Duodenal mucosa (tissue), 2 donors: ENCODE measurements around the gene KCTD3.

ENCODE experiments used
- H3K27ac ChIP-seq: one replicate; pipeline ENCODE4 v1.7.0; 2013; ENCODE audit warnings: low read depth, low read length
- H3K27me3 ChIP-seq, 2 donors: one replicate each; pipeline ENCODE4 v1.7.0; 2013; ENCODE audit warnings: low read length in 2 of 2, control low read depth in 1 of 2; ENCODE audit not compliant: insufficient read depth in 2 of 2, control insufficient read depth in 1 of 2
- H3K36me3 ChIP-seq, 2 donors: one replicate each; pipeline ENCODE4 v1.7.0; 2013; ENCODE audit warnings: low read length in 2 of 2, control low read depth in 1 of 2; ENCODE audit not compliant: insufficient read depth in 2 of 2, control insufficient read depth in 1 of 2
- H3K4me1 ChIP-seq, 2 donors: one replicate each; pipeline ENCODE4 v1.7.0; 2013; ENCODE audit warnings: low read length in 2 of 2, control low read depth in 1 of 2; ENCODE audit not compliant: insufficient read depth in 2 of 2, control insufficient read depth in 1 of 2
- H3K4me3 ChIP-seq, 2 donors: one replicate each; pipeline ENCODE4 v1.7.0; 2013; ENCODE audit warnings: low read length in 2 of 2, low read depth in 1 of 2
- H3K9ac ChIP-seq, 2 donors: one replicate each; pipeline ENCODE4 v1.7.0; 2013; ENCODE audit warnings: low read length in 2 of 2, low read depth in 1 of 2
- H3K9me3 ChIP-seq, 2 donors: one replicate each; pipeline ENCODE4 v1.7.0; 2013; ENCODE audit warnings: low read length in 2 of 2, control low read depth in 1 of 2; ENCODE audit not compliant: control insufficient read depth in 1 of 2

The KCTD3 gene

DNA sequence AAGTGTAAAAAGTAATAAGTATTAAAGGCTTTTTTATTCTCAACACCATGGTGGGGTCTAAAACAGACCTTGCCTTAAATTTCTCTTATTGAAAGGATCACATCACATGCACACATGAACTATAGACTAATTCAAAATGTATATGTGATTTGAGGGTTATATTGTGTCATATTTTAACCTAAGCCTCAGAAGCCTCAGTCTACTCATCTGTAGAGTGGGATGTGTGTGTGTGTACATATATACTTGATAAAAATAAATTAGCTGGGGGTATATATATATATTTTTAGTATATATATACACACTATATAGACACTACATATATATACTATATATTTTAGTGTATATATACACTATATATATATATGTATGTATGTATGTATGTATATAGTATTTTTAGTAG, 58.8 kb downstream of the KCTD3 start:
- no peak overlapping the region for H3K9ac ChIP-seq
- H3K27me3 ChIP-seq, result no peaks in the 10 kb centered on the region

GRCh38 chr1:215631040-215631439, 63.9 kb downstream of the KCTD3 start:
- no peak overlapping the region for H3K27ac ChIP-seq
- H3K9me3 ChIP-seq, result no peaks in the 10 kb centered on the region
- H3K4me1 ChIP-seq, result peaks cover 2 to 14% of the 10 kb centered on the region in 2 donors
- H3K4me3 ChIP-seq, result no peak overlapping the region
- no peaks in the 10 kb centered on the region for H3K36me3 ChIP-seq
- no peak overlapping the region for H3K9ac ChIP-seq
- H3K27me3 ChIP-seq, result no peaks in the 10 kb centered on the region

More for the DNA sequence above, 58.8 kb downstream of the KCTD3 start:
- no peaks in the 10 kb centered on the region for H3K4me1 ChIP-seq
- no peak overlapping the region for H3K4me3 ChIP-seq
- H3K27ac ChIP-seq, result no peak overlapping the region
- no peaks in the 10 kb centered on the region for H3K9me3 ChIP-seq
- H3K36me3 ChIP-seq, result peaks cover 3 to 4% of the 10 kb centered on the region in 2 donors

- Histone ChIP-seq H3K27ac (no peak overlapping the region), H3K4me3 (no peak overlapping the region), H3K9me3 (no peaks in the 10 kb centered on the region), H3K4me1 (peaks cover 5 to 16% of the 10 kb centered on the region in 2 donors), H3K9ac (no peak overlapping the region), H3K27me3 (no peaks in the 10 kb centered on the region), H3K36me3 (no peaks in the 10 kb centered on the region)
These were observed 64.4 kb downstream of the KCTD3 start for GRCh38 chr1:215631489-215631888.

DNA sequence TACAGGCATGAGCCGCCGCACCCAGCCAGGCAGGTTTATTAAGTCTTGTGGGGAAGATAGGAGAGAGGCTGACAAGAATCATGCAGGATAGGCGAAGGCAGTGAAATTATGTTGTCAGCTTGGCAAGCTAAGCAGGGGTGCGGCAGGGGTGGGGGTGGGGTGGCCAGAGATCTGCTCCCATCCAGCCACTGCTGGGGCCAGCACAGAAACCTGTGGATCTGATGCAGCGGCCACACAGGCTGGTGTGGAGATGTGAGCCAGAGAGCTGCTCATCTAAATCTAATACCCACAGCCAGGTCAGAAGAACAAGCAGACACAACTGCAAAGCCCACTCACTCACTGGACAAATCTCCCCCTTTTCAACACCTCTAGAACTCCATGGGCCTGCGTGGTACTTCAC, 68.7 kb downstream of the KCTD3 start:
- no peak overlapping the region for H3K9ac ChIP-seq
- H3K4me1 ChIP-seq, result peaks cover 15 to 30% of the 10 kb centered on the region in 2 donors
- H3K27me3 ChIP-seq, result no peaks in the 10 kb centered on the region
- no peaks in the 10 kb centered on the region for H3K9me3 ChIP-seq
- H3K27ac ChIP-seq, result peak overlapping the region; percentile 3
- H3K36me3 ChIP-seq, result no peaks in the 10 kb centered on the region
- no peak overlapping the region for H3K4me3 ChIP-seq

- no peaks in the 10 kb centered on the region for H3K9me3 ChIP-seq
- H3K9ac ChIP-seq, result peak overlapping the region in 1 of 2 donors; percentile 29
- peaks cover 15 to 30% of the 10 kb centered on the region in 2 donors for H3K4me1 ChIP-seq
- H3K4me3 ChIP-seq, result peak overlapping the region; percentile 34 to 38
- peak overlapping the region; percentile 34 for H3K27ac ChIP-seq
- H3K27me3 ChIP-seq, result no peaks in the 10 kb centered on the region
- H3K36me3 ChIP-seq, result no peaks in the 10 kb centered on the region
These were observed 69.3 kb downstream of the KCTD3 start for GRCh38 chr1:215636258-215636965.

DNA sequence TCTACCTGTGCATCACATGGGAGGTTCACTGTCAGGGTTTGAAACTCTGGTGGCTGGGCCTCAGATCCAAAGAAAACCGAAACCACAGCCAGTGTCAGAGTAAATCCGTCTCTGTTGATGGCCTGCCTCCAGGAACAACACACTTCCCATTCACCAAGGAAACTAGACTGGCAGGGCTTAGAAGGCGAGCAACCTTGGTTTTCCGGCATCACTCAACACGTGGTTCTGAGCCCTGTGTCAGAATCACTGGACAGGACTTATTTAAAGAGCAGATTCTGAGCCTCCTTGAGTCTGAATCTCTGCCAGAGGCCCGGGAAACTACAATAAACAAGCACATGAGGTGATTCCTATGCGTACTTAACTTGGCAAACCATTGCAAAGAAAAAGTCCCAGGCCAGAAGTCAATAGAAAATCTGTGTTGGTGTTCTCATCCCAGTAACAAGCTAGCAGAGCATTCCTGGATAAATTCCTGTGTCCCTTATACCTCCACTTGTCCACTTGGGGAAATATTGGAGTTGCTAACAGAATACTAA, 70.0 kb downstream of the KCTD3 start:
- Histone ChIP-seq H3K9ac (no peak overlapping the region), H3K36me3 (no peaks in the 10 kb centered on the region), H3K4me1 (peaks cover 15 to 30% of the 10 kb centered on the region in 2 donors), H3K9me3 (no peaks in the 10 kb centered on the region), H3K27me3 (no peaks in the 10 kb centered on the region), H3K27ac (peak overlapping the region; percentile 34), H3K4me3 (peak overlapping the region; percentile 34 to 38)

DNA sequence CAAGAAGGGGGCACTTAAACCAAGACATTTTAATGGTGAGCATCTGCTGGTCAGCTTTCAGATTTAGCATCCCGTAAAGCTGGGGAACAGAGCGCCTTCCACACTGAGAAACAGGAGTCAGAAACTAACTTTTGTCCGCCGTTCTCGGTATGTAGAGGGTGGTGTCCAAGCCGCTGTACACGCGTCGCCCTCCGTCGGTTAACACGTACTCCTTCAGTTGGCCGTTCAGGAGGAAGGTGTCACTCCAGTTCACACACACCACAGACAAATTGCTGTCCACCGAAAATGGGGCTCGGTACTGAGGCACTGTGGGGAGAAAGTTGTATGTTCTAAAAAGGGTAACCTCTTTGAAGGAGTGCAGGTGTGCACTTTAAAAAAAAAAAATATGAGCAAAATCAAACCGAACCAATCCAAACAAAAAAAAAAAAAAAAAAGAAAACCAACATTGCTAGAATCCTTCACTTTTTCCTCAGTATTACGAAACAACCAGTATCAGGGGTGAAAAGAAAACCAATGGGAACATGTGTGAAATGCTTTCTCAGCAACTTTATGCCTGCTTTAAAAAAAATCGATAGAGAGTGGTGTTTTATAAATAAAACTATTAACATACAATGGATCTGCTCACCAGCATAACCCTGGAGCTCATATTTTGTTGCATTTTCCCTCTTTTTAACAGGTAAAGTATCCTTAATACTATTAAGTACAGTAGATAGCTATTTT, 73.5 kb downstream of the KCTD3 start:
- H3K4me3 ChIP-seq, result no peak overlapping the region
- H3K27ac ChIP-seq, result no peak overlapping the region
- H3K9me3 ChIP-seq, result no peaks in the 10 kb centered on the region
- no peaks in the 10 kb centered on the region for H3K27me3 ChIP-seq
- no peaks in the 10 kb centered on the region for H3K36me3 ChIP-seq
- H3K4me1 ChIP-seq, result peaks cover 15 to 16% of the 10 kb centered on the region in 2 donors
- H3K9ac ChIP-seq, result no peak overlapping the region

DNA sequence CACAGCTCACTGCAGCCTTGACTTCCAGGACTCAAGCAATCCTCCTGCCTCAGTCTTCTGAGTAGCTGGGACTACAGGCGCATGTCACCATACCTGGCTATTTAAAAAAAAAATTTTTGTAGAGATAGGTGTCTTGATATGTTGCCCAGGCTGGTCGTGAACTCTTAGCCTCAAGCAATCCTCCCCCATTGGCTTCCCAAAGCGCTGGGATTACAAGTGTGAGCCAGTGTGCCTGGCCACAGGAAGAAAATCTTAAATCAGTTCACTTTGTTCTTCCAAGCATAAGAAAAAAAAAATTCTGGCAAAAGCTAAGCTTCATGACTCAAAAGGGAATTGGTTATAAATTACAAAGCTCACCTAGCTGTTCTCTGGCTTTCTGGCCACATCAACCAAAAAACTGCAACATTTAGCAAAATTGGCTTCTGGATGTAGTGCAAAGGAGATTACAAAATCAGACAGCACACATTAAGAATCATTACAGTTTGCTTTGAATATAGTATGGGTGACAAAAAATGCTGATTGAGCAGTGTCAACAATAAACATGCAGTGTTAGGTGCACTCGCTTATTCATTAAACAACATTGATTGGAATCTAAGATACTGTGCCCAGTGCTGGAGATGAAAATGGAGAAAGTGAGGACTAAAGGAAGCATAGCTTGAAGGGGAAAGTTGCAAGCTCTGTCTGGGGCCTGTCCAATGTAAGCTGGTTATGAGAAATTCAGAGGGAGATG, 76.7 kb downstream of the KCTD3 start:
- H3K36me3 ChIP-seq, result no peaks in the 10 kb centered on the region
- no peaks in the 10 kb centered on the region for H3K4me1 ChIP-seq
- no peaks in the 10 kb centered on the region for H3K27me3 ChIP-seq
- no peak overlapping the region for H3K27ac ChIP-seq
- no peak overlapping the region for H3K9ac ChIP-seq
- H3K4me3 ChIP-seq, result no peak overlapping the region
- H3K9me3 ChIP-seq, result no peaks in the 10 kb centered on the region

DNA sequence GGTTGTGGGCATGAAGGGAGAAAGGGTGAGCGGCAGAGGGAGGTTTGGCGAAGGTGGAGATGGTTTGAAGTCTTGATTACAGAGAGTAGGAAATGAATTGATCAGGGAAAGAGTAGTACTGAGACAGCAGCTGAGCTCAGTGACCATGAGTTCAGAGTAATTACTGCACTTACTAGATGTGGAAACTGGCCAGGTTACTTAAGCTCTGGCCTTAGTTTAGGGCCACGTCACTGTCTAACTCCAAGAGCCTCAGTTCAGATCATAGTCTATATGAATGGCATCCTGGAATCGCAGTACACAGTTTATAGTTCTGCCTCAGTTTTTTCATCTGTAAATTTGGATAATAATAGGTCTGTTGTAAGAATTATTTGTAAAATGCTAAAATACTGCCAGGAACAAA, 78.1 kb downstream of the KCTD3 start:
- Histone ChIP-seq H3K4me1 (no peaks in the 10 kb centered on the region), H3K9ac (no peak overlapping the region), H3K4me3 (no peak overlapping the region), H3K27me3 (no peaks in the 10 kb centered on the region), H3K9me3 (no peaks in the 10 kb centered on the region), H3K27ac (no peak overlapping the region), H3K36me3 (no peaks in the 10 kb centered on the region)

DNA sequence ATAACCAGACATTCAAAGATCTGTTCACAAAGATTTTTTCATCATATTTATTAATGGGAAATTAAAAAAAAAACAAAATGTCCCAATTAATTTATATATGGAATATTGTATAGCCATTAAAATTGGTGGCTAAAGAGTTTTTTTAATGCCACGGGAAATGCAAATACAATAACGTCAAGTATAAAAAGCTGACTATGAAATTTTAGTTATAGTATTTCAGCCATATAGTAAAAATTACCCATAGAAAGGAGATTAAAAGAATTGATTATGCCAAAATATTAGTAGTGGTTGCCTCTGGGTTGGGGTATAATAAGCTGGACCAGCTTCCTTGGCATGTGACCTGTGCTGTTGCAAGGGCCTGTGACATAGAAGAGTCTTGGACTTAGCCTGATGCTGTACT, 78.8 kb downstream of the KCTD3 start:
- no peak overlapping the region for H3K4me3 ChIP-seq
- no peak overlapping the region for H3K27ac ChIP-seq
- no peaks in the 10 kb centered on the region for H3K27me3 ChIP-seq
- no peak overlapping the region for H3K9ac ChIP-seq
- no peaks in the 10 kb centered on the region for H3K36me3 ChIP-seq
- H3K9me3 ChIP-seq, result no peaks in the 10 kb centered on the region
- no peaks in the 10 kb centered on the region for H3K4me1 ChIP-seq
